Stimulated activated CD8-positive, alpha-beta memory T cell treated with anti-CD3 and anti-CD28 coated beads, Interleukin-4, amount 100 ng/mL, for 1 hour (primary cell): ENCODE results near the gene PNO1.
"Not testable (repeated sequence)": the region's sequence is repeated elsewhere in the genome, so short reads cannot be mapped to it uniquely, and the experiment has no call there.

Experiments used
- DNase-seq, 2 donors: peaks; one replicate each; pipeline ENCODE4 v3.0.0-alpha.2; 2020; ENCODE audit warnings: low read depth in 2 of 2, low spot score in 1 of 2

Gene PNO1

GRCh38 chr2:68157402-68158133, at the start of gene PNO1:
Gene PNO1, plus strand, starts transcription at chr2:68157888. Its CDS starts 47 bp downstream, at chr2:68157935.
- DNase-seq, result peak; percentile 95 to 98

DNA sequence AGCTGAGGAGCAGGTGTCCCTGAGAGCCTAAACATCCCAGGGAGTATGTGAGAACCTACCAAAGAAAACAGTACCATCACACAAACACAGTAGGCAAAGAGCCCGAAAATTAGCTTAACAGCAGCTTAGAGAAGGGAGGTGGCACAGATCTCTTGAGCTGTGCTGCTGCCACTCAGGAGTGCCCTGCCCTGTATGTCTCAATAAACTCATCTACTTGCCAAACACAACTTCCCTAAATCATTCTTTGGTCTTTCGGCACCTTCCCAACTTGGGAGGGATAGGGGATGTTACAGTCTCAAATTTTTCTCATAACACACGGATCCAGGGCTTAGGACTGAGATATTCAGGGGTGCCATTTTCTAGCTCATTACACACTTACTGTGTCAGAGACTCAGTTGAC, 49.6 kb upstream of the PNO1 start:
- DNase-seq, result no peak

- no peak for DNase-seq
Measured at GRCh38 chr2:68110102-68110501, 47.6 kb upstream of the PNO1 start.

GRCh38 chr2:68115965-68116364, 41.7 kb upstream of the PNO1 start:
- DNase-seq, result no peak

- not testable (repeated sequence) for DNase-seq
Measured at GRCh38 chr2:68117922-68118321, 39.8 kb upstream of the PNO1 start.

GRCh38 chr2:68118816-68119215, 38.9 kb upstream of the PNO1 start:
- no peak for DNase-seq

GRCh38 chr2:68119504-68119903, 38.2 kb upstream of the PNO1 start:
- no peak for DNase-seq

DNA sequence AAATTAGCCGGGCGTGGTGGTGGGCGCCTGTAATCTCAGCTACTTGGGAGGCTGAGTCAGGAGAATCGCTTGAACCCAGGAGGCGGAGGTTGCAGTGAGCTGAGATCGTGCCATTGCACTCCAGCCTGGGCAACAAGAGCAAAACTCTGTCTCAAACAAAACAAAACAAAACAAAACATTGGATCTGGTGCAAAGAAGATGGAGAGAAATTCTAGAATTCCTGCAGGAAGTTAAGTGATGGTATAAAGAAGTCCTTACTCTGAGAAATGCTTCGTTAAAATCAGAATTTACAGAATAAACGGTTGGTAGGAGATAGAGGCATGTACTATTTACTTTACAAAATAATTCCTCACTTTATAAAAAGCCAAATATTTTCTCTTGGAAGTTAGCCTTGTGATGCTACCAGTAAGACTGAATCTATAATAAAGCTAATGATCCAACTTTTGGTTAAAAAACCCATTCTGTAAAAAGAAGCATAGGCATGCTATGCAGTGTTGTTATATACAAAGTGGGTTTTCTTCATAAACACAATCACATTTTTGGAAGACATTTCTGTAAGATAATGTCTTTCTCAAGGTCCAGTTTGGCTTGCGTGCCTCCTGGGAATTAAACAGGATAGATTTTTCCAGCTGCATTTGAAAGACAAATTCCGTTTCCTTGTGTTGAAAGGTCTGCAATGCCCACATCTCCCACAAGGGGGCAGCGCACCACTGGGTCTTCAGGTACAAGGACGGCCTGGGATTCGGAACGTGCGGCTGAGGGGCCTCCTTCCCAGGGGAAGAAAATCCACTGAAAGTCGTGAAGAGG, 35.6 kb upstream of the PNO1 start:
- peak; percentile 55 to 74 for DNase-seq

- no peak for DNase-seq
Measured at GRCh38 chr2:68122680-68122964, 35.1 kb upstream of the PNO1 start.

GRCh38 chr2:68124321-68124720, 33.4 kb upstream of the PNO1 start:
- DNase-seq, result no peak

GRCh38 chr2:68125821-68126220, 31.9 kb upstream of the PNO1 start:
- no peak for DNase-seq

GRCh38 chr2:68126561-68126960, 31.1 kb upstream of the PNO1 start:
- no peak for DNase-seq

DNA sequence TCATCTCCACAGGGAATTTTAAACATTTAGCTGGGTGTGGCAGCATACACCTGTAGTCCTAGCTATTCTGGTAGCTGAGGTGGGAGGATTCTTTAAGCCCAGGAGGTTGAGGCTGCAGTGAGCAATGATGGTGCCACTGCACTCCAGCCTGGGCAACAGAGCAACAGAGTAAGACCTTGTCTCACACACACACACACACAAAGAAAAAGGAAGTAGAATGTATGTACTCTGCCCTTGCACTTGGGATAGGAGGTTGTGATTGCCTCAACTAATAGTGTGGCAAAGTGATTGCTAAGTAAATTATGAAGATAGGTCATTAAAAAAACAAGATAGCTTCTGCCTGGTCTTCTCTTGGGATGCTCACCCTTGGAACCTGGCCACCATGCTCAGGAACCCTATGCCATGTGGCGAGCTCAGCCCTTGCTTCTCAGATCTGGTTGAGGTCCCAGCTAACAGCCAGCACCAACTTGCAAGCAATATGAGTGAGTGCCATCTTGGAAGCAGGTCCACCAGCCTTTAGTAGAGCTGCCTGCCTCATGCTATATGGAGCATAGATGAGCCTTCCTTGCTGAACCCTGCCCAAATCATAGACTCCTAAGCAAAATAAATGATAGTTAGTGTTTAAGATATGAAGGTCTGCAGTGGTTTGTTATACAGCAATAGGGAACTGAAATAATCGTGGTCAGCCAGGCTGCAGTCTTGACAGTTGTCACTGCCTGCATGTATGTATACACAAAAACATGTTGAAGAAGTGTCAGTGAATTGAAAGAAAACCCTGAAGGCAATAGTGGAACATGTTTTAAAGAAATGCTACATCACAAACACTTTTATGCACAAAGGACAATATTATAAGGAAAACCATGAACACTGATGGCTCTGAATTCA, 30.1 kb upstream of the PNO1 start:
- DNase-seq, result no peak

- no peak for DNase-seq
Measured at GRCh38 chr2:68134120-68134519, 23.6 kb upstream of the PNO1 start.

- DNase-seq, result no peak
Measured at GRCh38 chr2:68134554-68134953, 23.1 kb upstream of the PNO1 start.

- no peak for DNase-seq
Measured at GRCh38 chr2:68135448-68136320, 22.0 kb upstream of the PNO1 start.

DNA sequence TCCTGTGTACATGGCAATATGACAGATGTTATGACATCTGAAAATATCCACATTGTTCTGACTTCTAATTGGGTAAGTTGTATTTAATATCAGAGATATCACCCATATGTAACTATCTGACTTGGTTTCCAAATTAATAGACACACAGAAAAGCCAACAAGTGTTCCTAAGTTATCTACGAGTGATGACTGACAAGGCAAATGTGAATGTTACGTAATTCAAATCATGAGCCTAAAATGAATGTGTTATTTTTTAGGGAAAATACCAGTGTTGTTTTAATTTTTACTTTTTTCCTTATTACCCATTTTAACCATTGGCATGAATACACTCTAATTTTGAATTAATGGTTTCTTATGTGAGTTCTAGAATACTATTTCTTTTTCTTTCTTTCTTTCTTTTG, 15.8 kb upstream of the PNO1 start:
- no peak for DNase-seq

- DNase-seq, result no peak
Measured at GRCh38 chr2:68151037-68151436, 6.7 kb upstream of the PNO1 start.

GRCh38 chr2:68152681-68153347, 4.9 kb upstream of the PNO1 start:
- DNase-seq, result no peak

GRCh38 chr2:68155618-68156017, 2.1 kb upstream of the PNO1 start:
- no peak for DNase-seq
